ENCODE measurements around the gene IGFBPL1. TPM values are rescaled to one million over a fixed set of nuclear protein-coding genes. Genes with fewer than 3 reads are reported as not detected.

The IGFBPL1 gene
- total and polyA plus RNA-seq, 4 donors: 0.23 to 2.4 (median 0.95) TPM

DNA sequence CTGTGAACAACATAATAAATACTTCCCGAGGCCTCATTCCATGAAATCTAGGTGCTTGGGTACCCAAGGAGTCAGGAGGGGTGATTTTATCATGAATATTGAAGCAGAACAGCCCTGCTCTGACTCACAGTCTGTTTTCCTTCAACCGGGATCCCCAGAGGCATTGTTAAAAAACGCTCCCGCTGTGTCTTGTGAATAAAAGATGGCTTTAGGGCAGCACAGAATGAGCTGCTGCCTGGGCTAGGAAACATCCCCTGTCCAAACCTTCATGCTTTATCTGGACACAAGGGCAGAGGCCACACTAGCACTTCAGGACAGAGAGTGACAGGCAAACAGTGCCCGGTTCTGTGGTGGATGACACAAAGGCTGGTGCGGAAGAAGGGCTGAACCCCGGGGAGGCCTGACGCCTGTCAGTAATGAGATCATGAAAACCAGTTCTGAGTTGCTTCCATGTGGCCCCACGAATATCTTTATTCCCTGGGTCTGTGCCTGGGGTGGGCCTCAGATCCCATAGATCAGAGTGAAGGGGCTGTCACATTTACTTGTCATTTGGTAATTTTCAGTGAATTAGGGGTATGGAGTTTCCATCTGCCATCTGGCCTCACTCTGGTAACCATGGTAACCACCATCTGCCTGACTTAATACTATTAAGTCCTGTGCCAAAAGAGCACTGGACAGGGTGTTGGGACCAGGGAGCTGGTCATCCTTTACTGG, 2.6 kb downstream of the IGFBPL1 start:
- WGBS, 2 donors: 49 to 66% methylated on average over 9 of the region's 9 CpGs
- Histone ChIP-seq H3K36me3 (ENCODE audit: control insufficient read depth in 4 of 4, insufficient read depth in 4 of 4, low read length in 4 of 4) (no peaks in the 10 kb centered on the region), H3K4me3 (no peak overlapping the region), H3K27ac (ENCODE audit: low read depth in 1 of 2, low read length in 1 of 2) (no peak overlapping the region), H3K27me3 (ENCODE audit: control insufficient read depth in 3 of 3, insufficient read depth in 3 of 3, low read length in 2 of 3) (peaks cover 11 to 42% (median 34%) of the 10 kb centered on the region in 3 donors), H3K9me3 (ENCODE audit: control insufficient read depth in 4 of 4, insufficient read depth in 3 of 4, low read length in 3 of 4) (no peaks in the 10 kb centered on the region), H3K9ac (ENCODE audit: insufficient read depth in 1 of 2, low read length in 2 of 2) (no peak overlapping the region), H3K4me1 (ENCODE audit: control insufficient read depth in 5 of 5, insufficient read depth in 5 of 5, low read length in 5 of 5) (peaks cover 0 to 17% (median 2%) of the 10 kb centered on the region in 5 donors)
- TF ChIP-seq, protein P1, sequence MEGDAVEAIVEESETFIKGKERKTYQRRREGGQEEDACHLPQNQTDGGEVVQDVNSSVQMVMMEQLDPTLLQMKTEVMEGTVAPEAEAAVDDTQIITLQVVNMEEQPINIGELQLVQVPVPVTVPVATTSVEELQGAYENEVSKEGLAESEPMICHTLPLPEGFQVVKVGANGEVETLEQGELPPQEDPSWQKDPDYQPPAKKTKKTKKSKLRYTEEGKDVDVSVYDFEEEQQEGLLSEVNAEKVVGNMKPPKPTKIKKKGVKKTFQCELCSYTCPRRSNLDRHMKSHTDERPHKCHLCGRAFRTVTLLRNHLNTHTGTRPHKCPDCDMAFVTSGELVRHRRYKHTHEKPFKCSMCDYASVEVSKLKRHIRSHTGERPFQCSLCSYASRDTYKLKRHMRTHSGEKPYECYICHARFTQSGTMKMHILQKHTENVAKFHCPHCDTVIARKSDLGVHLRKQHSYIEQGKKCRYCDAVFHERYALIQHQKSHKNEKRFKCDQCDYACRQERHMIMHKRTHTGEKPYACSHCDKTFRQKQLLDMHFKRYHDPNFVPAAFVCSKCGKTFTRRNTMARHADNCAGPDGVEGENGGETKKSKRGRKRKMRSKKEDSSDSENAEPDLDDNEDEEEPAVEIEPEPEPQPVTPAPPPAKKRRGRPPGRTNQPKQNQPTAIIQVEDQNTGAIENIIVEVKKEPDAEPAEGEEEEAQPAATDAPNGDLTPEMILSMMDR (IDR thresholded peaks at IDR 0.05; ENCODE audit: control extremely low read depth, extremely low read depth): no peak
- peak; percentile 9 for ATAC-seq (ENCODE audit: insufficient read depth, low FRiP score)
- DNase-seq: peak in 1 of 3 donors; percentile 44

DNA sequence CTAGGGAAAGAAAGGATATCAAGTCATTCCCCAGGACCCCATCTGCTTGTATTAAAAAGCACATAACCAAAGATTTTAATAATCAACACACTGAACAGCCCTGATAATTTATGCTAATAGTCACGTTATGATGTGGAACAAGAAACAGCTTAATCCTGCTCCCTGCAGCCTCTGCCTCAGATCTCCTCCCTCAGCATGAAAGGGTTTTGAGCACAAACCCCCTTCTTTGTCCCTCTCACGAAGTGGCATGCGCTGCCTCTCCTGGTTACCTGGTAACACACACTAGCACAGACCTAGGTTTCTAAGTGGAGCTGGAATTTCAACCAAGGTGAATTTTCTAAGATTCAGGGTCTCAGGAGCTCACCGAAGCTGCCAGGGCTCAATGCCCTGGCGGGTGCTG, 5.1 kb downstream of the IGFBPL1 start:
- no peaks in the 10 kb centered on the region for H3K36me3 ChIP-seq (ENCODE audit: control insufficient read depth in 4 of 4, insufficient read depth in 4 of 4, low read length in 4 of 4)
- H3K4me3 ChIP-seq: no peak overlapping the region
- DNase-seq (peak; percentile 55 to 76 (median 56)), ATAC-seq (ENCODE audit: insufficient read depth, low FRiP score) (no peak)
- TF ChIP-seq, protein P1 (IDR thresholded peaks at IDR 0.05; ENCODE audit: control extremely low read depth, extremely low read depth): no peak
- 77 to 81% methylated on average over 5 of the region's 5 CpGs for WGBS, 2 donors
- H3K9ac ChIP-seq (ENCODE audit: insufficient read depth in 1 of 2, low read length in 2 of 2): no peak overlapping the region
- peaks cover 0 to 19% (median 2%) of the 10 kb centered on the region in 5 donors for H3K4me1 ChIP-seq (ENCODE audit: control insufficient read depth in 5 of 5, insufficient read depth in 5 of 5, low read length in 5 of 5)
- no peak overlapping the region for H3K27ac ChIP-seq (ENCODE audit: low read depth in 1 of 2, low read length in 1 of 2)
- no peaks in the 10 kb centered on the region for H3K9me3 ChIP-seq (ENCODE audit: control insufficient read depth in 4 of 4, insufficient read depth in 3 of 4, low read length in 3 of 4)
- H3K27me3 ChIP-seq (ENCODE audit: control insufficient read depth in 3 of 3, insufficient read depth in 3 of 3, low read length in 2 of 3): peaks cover 0 to 35% (median 27%) of the 10 kb centered on the region in 3 donors

- no peaks in the 10 kb centered on the region for H3K36me3 ChIP-seq (ENCODE audit: control insufficient read depth in 4 of 4, insufficient read depth in 4 of 4, low read length in 4 of 4)
- H3K9ac ChIP-seq (ENCODE audit: insufficient read depth in 1 of 2, low read length in 2 of 2): no peak overlapping the region
- no peak overlapping the region for H3K4me3 ChIP-seq
- 74 to 92% methylated on average over 1 of the region's 1 CpG for WGBS, 2 donors
- H3K4me1 ChIP-seq (ENCODE audit: control insufficient read depth in 5 of 5, insufficient read depth in 5 of 5, low read length in 5 of 5): peaks cover 0 to 16% (median 0%) of the 10 kb centered on the region in 5 donors
- no peaks in the 10 kb centered on the region for H3K9me3 ChIP-seq (ENCODE audit: control insufficient read depth in 4 of 4, insufficient read depth in 3 of 4, low read length in 3 of 4)
- TF ChIP-seq, protein P1 (IDR thresholded peaks at IDR 0.05; ENCODE audit: control extremely low read depth, extremely low read depth): no peak
- H3K27me3 ChIP-seq (ENCODE audit: control insufficient read depth in 3 of 3, insufficient read depth in 3 of 3, low read length in 2 of 3): peaks cover 0 to 32% (median 22%) of the 10 kb centered on the region in 3 donors
- DNase-seq (no peak), ATAC-seq (ENCODE audit: insufficient read depth, low FRiP score) (no peak)
- no peak overlapping the region for H3K27ac ChIP-seq (ENCODE audit: low read depth in 1 of 2, low read length in 1 of 2)
Measured at GRCh38 chr9:38418366-38418765, 5.9 kb downstream of the IGFBPL1 start.
